ENCODE data around the gene OSBPL2.
A peak's percentile ranks its signal among the peaks of the same experiment; 100 is the strongest.

Gene OSBPL2

GRCh38 chr20:62338294-62338620, 99.9 kb downstream of the OSBPL2 start:
- Mint-ChIP-seq H3K36me3 (ENCODE audit: low read depth) (peaks cover 27% of the 10 kb centered on the region), H3K4me3 (no peak overlapping the region), H3K27ac (no peak overlapping the region), H3K9me3 (no peaks in the 10 kb centered on the region), H3K4me1 (no peaks in the 10 kb centered on the region), H3K27me3 (ENCODE audit: low read depth) (no peaks in the 10 kb centered on the region)
- TF ChIP-seq CTCF (IDR thresholded peaks at IDR 0.05; ENCODE audit: unreplicated experiment in 3 of 3), result no peak

DNA sequence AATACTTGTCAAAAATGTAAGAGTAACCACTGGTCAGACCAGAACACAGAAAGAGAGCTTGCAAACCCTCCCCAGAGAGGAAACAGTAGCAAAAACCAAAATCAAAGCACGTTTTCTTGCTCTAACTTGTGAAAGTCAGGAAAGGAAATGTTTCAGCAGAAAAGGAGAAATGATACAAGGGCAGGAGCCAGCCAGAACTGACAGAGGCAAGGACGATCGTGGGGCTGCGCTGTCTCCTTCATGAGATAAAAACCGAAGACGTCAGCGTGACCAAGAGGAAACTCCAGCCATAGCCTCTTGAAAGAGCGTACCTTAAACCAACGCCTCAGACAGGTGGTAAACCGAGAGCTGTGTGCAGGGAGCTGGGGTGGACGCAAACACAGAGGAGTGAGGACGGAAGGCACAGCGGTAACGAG, 101.3 kb downstream of the OSBPL2 start:
- Mint-ChIP-seq H3K4me1 (no peaks in the 10 kb centered on the region), H3K27me3 (ENCODE audit: low read depth) (no peaks in the 10 kb centered on the region), H3K4me3 (no peak overlapping the region), H3K9me3 (no peaks in the 10 kb centered on the region), H3K36me3 (ENCODE audit: low read depth) (peaks cover 34% of the 10 kb centered on the region), H3K27ac (no peak overlapping the region)
- no peak for TF ChIP-seq CTCF (IDR thresholded peaks at IDR 0.05; ENCODE audit: unreplicated experiment in 3 of 3)

DNA sequence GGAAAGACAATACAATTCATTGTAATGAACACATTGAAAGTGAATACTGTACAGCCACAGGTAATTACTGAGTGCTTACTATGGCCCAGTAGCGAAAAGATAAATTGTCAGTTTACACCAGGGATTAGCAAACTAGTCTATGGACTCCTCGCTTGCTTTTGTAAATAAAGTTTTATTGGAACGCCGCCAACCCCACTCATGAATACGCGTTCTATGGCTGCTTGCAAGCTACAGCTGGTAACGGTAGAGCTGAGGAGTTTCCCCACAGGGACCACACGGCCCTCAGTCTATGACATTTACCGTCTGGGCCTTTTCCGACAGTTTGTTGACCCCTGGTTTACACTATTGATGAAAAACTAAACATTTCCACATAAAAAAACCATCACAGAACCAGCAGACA, 104.6 kb downstream of the OSBPL2 start:
- H3K36me3 Mint-ChIP-seq (ENCODE audit: low read depth), result peaks cover 36% of the 10 kb centered on the region
- peak overlapping the region in 1 of 3 experiments; percentile 52 for H3K27ac Mint-ChIP-seq
- no peaks in the 10 kb centered on the region for H3K27me3 Mint-ChIP-seq (ENCODE audit: low read depth)
- H3K4me1 Mint-ChIP-seq, result no peaks in the 10 kb centered on the region
- TF ChIP-seq CTCF (IDR thresholded peaks at IDR 0.05; ENCODE audit: unreplicated experiment in 3 of 3), result no peak
- H3K4me3 Mint-ChIP-seq, result no peak overlapping the region
- peaks cover 3% of the 10 kb centered on the region for H3K9me3 Mint-ChIP-seq

- no peak for TF ChIP-seq CTCF (IDR thresholded peaks at IDR 0.05; ENCODE audit: unreplicated experiment in 3 of 3)
- Mint-ChIP-seq H3K4me3 (no peak overlapping the region), H3K36me3 (ENCODE audit: low read depth) (peaks cover 46% of the 10 kb centered on the region), H3K27ac (no peak overlapping the region), H3K9me3 (peaks cover 8% of the 10 kb centered on the region), H3K27me3 (ENCODE audit: low read depth) (peaks cover under 1% of the 10 kb centered on the region), H3K4me1 (no peaks in the 10 kb centered on the region)
Observed at GRCh38 chr20:62344092-62344491, 105.8 kb downstream of the OSBPL2 start.

DNA sequence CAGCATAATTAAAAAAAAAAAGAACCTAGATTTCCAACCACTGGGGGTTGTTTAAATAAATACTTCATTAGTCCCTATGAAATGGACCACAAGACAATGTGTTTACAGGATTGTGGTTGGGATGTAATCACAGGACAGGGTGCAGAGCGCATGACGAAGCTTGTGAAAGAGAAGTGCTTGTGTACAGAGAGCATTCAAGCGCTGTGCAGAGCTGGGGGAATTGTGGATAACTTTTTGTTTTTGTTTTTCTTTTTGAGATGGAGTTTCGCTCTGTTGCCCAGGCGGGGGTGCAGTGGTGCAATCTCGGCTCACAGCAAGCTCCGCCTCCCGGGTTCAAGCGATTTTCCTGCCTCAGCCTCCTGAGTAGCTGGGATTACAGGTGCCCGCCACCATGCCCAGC, 106.5 kb downstream of the OSBPL2 start:
- Mint-ChIP-seq H3K9me3 (peaks cover 8% of the 10 kb centered on the region), H3K4me1 (no peaks in the 10 kb centered on the region), H3K36me3 (ENCODE audit: low read depth) (peaks cover 46% of the 10 kb centered on the region), H3K4me3 (no peak overlapping the region), H3K27me3 (ENCODE audit: low read depth) (peaks cover 3% of the 10 kb centered on the region), H3K27ac (no peak overlapping the region)
- TF ChIP-seq CTCF (IDR thresholded peaks at IDR 0.05; ENCODE audit: unreplicated experiment in 3 of 3), result no peak

Data from nephron (organoid).